ENCODE data around the gene CHCHD6.

DNA sequence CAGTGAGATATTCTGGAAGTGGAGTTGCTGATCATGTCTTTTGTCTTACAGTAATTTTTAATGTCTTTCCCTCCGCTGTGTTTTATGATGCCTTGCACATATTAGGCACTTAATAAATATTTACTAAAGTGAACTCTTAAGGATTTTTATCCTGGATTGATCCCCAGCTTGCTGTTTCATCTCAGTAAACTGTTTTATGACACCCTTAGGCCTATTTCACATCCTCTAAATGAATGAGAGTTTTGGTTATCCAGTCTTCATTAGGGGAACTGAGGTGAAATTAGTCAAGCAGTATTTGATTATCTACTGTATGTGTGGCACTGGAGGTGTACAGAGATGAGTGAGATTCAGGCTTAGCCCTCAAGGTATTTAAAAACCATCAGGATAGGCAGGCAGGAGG is 19.8 kb downstream of the CHCHD6 start:
- TF ChIP-seq SIN3A (IDR thresholded peaks at IDR 0.05; ENCODE audit: borderline replicate concordance, insufficient read depth, low read length) (no peak), POLR2AphosphoS5 (IDR thresholded peaks at IDR 0.05; ENCODE audit: low read depth, low read length) (no peak)
